ENCODE results near the gene ATP8B4. TPM values are rescaled to one million over a fixed set of nuclear protein-coding genes. Genes with fewer than 3 reads are reported as not detected.
A peak's percentile ranks its signal among the peaks of the same experiment; 100 is the strongest.

ATP8B4 gene
- total RNA-seq, 1 experiment from 2014 or later: 0.36 TPM

DNA sequence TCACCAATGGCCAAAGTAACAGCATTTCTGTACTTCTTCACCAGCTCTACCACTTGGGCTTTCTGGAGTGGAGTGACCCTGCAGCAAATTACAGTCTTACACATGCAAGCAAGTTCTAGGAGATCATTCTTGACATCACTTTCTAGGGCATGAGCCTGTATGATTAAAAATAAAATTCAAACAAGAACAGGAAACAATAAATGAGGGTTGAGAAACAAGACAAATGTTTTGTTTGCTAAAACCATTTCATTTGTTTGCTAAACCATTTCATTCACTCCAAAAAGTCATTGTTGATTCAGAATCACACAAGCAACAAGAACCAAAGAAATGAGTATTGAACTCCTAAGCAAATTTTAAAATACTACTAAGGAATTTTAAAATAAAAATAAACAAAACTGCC is 220.9 kb downstream of the ATP8B4 start:
- no peak for DNase-seq (ENCODE audit: low read depth)

DNA sequence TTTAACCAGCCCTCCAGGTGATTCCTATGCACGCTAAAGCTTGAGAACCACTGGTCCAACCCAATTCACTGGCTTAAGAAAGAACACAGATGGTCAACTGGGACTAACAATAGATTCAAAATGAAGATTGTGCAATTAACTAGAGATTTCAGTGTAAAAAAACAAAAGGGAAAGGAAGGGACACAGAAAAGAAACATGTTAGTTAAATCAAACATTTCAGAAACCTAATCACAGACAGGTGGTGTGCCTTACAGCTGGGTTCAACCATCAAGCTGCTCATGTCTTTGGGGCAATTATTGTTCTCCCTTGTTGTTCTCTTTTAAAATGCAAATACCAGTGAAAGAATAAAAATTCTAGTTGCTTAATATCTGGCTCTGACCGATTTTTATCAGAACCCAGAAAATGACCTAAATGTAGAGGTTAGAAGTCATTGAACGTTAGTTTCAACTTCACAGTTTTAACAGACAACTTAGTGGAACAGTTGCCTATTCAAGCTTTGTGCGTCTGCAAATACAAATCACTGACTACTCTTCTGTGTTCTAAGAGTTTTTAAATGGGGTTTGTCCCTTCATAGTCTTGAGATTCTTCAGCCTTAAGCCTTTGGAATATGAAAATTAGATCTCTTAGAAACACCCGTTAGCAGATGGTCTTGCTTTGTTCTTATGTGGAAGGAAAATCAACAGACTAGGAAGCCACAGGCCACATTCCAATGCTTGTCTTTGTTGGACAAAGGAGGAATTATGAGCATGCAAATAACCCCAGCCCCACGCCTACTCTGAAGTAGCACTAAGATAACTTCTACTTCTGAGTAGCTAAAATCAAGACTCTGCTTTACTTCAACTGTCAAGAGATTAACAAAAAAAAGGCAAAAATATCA is 223.4 kb downstream of the ATP8B4 start:
- peak; percentile 68 for DNase-seq (ENCODE audit: low read depth)

DNA sequence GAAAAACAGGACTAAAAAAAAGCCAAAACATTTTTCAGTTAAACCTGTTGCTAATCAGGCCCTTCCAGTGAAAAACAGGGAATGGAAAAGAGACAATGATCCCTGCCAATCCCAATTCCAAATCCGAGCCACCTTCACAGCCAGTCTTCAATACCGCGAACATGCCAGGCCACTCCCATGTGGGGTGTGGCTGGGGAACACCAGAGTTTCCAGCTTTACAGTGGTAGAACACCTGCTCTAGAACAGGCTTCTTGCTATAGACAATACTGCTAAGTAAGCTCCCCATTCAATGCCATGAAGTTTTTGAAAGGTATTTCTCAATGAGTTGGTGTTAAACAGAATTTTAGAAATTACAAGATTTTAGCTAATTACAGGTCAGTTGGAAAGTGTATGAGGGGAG is 228.3 kb downstream of the ATP8B4 start:
- DNase-seq (ENCODE audit: low read depth): no peak

GRCh38 chr15:49889536-49889935 is 229.5 kb downstream of the ATP8B4 start:
- DNase-seq (ENCODE audit: low read depth): no peak

DNA sequence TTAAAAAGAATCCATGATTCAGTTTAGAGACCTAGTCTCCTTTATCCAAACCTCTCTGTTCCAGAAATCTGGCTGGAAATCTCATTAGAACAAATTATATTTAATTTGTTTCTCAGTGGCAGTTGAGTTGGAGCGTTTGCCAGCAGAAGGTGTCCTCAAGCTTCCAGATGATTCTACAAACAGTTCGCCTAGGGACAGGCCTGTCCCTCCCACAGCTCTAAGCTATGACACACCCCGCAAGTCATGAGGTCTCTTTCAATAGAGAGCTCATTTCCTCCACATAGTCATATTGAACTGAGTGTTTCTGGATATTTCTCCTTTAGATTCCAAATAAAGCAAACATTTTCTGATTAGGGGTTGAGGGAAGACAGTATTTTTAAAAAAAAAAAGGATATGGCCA is 230.3 kb downstream of the ATP8B4 start:
- DNase-seq (ENCODE audit: low read depth): no peak

DNA sequence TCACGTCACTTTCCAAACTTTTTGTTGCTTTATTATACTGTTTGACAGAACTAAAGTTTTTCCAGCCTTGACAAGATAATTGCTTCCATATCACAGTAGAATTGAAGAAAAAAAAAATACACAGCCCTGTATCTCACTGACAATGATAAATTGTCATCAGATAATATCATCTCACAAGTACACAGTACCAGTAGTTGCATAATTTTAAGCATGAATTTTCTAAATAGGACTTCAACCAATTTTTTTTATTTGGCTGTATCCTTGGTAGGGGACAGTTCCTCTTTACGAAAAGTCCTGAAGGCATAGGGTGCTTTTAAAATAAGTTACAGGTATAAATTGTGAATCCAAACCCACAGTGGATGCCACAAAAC is 230.7 kb downstream of the ATP8B4 start:
- no peak for DNase-seq (ENCODE audit: low read depth)

- DNase-seq (ENCODE audit: low read depth): peak; percentile 29
Observed at GRCh38 chr15:49887659-49888322, 231.2 kb downstream of the ATP8B4 start.

GRCh38 chr15:49883121-49883520 is 235.9 kb downstream of the ATP8B4 start:
- no peak for DNase-seq (ENCODE audit: low read depth)

DNA sequence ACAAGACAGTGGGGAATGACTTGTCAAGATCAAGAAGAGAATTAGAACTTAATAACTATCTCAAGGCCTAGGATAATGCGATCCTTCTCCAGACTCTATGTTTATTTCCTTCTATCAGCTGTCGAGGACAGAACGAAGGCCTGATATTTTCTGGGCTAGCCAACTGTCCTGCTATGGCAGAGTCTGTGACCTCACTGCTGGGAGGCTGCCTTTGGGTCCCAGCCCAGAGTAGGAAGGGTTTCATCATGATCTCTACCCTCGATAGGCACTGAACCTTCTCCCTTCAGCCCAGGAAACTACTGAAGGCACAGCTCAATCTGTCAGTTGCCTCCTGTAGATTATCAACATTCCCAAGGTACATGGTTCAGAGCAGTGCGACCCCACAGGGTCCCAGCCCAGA is 237.2 kb downstream of the ATP8B4 start:
- no peak for DNase-seq (ENCODE audit: low read depth)

DNA sequence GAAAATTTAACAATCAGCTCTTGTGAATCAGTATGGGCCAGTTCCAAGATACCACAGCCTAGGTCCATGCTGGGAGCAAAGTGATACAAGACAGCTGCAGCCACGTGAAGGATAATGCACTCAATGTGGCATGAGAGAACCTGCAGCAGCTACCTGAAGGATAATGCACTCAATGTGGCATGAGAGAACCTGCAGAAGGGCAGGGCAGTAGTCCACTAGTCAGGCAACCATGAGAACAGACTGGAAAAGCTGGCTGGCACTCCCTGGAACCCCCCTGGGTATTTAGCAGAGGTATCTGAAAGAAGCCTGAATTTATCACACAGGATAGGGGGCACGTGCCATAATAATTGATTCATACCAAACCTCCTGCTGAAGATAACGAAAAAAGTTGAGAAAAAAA is 237.6 kb downstream of the ATP8B4 start:
- no peak for DNase-seq (ENCODE audit: low read depth)

GRCh38 chr15:49877873-49878521 is 241.0 kb downstream of the ATP8B4 start:
- no peak for DNase-seq (ENCODE audit: low read depth)

- no peak for DNase-seq (ENCODE audit: low read depth)
Observed at GRCh38 chr15:49877117-49877872, 241.7 kb downstream of the ATP8B4 start.

DNA sequence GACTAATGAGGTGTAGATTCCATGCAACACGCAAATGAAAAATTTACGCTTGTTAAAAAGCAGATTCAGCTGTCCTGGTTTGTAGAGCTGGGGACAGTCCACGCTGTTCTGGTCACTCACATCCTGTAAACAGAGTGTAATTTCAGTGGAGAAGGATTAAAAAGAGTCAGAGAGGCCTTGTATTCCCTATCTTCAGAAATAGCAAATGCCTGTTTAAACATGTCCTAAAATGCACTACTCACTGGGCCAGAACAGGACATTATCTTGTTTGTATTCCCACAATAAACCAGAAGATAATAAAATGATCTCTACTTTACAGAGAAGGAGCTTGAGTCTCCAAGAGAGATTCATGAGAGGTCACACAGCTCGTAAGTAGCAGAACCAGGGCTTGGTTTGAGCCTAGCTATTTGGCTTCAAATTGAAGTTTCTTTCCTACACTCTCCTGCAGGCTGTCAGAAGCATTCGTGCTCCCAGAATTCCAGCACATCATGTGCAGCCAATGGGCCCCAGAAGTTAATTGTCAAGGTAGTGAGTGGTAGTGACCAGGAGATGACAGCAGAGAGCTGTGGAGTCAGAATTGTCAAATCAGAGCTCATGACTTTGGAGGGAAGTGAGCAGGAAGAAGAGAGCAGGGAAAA is 242.5 kb downstream of the ATP8B4 start:
- no peak for DNase-seq (ENCODE audit: low read depth)

GRCh38 chr15:49875392-49875791 is 243.6 kb downstream of the ATP8B4 start:
- no peak for DNase-seq (ENCODE audit: low read depth)

DNA sequence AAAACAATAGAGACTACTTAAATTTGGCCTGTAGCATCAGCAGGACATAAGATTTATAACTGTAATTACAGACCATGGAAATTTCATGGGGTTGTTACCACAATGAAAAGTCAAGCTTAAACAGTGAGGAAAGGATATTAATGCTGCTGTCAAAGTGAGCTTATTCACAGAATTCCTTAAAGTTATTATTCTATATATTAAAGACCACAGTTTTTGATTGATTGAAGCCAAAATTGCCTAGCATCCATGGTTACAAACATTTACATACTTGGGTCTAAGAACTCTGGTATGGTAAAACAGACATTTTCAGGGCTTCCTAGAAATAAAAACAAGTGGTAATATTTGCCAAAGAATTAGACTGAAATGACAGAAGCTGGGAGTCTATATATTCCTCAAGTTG is 248.6 kb downstream of the ATP8B4 start:
- DNase-seq (ENCODE audit: low read depth): no peak

- DNase-seq (ENCODE audit: low read depth): no peak
Observed at GRCh38 chr15:49868348-49868747, 250.7 kb downstream of the ATP8B4 start.

DNA sequence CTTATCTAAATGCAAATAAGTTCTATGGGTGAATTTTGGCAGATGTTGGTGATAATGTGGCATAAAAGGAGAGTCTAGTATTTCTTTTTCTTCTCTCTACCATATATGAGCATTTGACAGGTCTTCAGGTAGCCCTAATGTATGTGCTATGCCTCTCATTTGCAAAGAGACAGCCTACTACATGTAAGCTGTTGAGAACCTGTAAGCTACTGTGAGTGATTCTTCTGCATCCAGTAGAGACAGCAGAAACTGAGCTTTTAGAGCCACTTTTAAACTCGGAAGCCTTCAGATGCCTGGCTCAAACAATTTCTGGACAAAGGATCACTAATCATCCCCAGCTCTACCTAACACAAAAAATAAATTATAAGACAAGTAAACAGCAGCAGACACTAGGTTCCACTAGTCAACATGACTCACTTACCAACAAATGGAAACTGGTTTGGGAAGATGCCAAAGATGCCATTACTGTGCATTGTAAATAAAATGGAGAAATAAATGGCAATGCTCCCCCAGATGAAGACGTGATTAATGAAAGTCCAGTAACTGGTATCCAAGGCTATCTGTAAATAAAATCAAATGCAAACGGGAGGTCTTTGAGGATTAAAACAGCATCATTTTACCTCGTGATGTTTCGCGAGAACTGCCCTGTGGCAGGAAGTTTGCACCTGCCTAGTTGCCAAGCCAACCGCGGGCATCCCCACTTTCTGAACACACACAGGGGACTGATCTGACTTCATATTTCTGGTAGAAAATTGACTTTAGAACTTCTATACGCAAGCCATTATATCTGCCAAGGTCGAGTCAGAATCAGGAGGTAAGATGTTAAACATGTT is 252.9 kb downstream of the ATP8B4 start:
- peak; percentile 72 for DNase-seq (ENCODE audit: low read depth)

GRCh38 chr15:49864251-49864650 is 254.8 kb downstream of the ATP8B4 start:
- DNase-seq (ENCODE audit: low read depth): no peak

DNA sequence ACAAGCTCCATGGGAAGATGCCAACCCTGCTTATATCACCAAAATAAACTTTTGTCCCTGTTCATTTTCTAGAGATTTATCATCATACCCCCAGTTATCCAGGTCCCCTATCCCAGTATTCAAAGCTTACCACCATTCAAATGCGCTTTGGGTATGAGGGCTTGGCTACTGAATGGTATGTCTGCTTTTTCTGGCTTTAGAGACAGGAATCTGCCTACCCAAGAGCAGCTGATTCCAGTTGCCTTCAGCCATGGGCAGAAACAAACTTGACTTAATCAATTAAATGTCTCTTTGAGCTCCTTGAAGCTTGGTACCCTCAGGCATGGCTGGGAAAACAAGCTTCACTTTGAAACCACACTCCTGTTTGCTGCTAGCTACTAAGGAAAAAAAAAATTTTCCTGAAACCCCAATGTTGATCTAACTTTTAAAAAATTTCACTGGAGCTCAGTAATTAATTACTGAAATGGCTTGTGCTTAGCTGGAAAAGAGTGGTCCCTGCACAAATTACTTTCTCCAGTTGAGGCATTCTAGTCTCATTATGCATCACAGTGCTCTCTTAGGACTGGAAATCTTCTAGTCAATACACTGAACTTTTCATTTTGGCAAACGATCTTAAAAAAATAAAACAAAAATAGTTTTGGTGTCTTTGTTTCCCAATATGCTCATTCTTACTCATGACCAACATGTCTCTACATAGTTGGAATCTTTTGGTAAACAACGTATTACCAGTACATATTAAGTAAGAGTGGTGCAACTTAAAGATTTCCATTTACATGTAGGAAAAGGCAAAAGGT is 255.4 kb downstream of the ATP8B4 start:
- DNase-seq (ENCODE audit: low read depth): peak; percentile 72

DNA sequence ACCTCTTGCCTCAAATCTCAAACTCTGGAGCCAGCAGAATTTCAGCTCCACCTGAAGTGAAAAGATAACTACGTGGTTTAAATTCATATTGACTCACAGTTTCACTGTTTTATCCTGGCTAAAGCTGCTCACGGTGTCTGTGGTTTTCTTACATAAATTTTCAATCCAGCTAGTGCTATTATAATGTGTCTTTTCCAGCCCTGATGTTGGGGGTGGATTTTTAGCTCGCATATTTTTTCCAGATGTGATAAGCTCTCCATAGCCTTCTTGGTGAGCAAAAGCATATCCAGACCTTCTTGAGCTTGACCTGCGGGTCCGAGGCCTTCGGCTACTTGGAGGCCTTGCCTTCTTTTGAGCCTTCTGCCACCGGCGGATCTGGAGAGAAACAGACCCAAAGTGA is 258.9 kb downstream of the ATP8B4 start:
- peak; percentile 78 for DNase-seq (ENCODE audit: low read depth)
